Stimulated activated CD8-positive, alpha-beta memory T cell treated with anti-CD3 and anti-CD28 coated beads, Interleukin-12 subunit alpha, Interleukin-12 subunit beta, amount 100 ng/mL, for 24 hours (primary cell): ENCODE results near the gene DUSP14.

ENCODE experiments used
- DNase-seq: peaks from one replicate; pipeline ENCODE4 v3.0.0-alpha.2; 2020; ENCODE audit errors: extremely low read depth

DUSP14 gene

DNA sequence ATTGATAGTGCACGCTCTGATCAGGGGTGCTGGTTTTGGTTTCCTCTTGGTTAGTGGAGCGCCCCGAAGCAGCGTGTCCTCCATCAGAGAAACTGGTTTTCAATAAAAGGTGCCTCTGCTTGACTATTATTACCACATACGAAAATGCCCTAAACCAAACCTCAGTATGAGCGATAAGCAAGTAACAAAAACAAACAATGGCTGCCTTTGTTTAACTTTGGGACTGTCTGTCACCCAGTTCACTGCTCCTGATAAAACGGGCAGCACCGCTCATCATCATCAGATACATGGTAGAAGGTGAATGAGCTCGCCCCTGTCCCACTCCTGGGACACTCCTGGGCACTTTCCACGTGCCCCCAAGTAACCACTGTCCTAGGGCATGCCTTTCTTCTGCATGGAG is 24.0 kb downstream of the DUSP14 start:
- DNase-seq: no peak

DNA sequence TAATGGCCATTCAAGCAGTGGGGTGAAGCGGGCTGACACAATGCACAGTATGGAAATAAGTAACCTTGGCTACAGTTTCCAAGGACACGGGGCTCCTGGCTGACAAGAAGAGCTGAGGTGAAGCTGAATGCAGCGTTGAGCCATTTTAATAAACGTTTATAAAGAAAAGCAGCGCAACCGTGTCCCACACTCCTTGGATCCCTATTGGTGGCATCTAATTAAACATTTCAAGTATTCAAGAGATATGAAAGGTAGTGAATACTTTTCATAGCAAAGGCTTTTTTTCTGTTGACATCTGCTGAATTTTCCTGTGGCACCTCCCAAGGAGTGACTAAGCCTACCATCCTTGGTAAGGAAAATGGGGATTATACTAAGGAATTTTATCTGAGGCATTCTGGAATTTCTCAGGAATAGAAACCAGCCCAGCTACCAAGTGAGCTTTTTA is 26.5 kb downstream of the DUSP14 start:
- no peak for DNase-seq

DNA sequence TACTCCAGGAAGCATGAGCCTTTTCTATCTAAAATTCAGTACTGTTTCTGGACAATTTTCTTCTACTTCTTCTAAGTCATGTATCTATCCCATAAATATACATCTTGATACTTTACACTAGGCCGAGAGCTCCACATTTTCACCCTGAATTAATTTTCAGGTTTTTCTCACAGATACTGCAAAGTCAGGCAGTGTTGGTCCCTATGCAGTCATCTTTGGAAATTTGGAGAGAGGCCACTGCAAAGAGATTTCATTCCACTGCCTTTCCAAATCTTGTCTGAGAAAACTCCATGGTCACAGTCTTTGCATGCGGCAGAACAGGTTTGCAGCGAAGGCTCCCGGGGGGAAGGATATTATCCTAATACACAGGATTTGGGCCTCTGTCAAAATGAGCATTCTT is 28.2 kb downstream of the DUSP14 start:
- no peak for DNase-seq

DNA sequence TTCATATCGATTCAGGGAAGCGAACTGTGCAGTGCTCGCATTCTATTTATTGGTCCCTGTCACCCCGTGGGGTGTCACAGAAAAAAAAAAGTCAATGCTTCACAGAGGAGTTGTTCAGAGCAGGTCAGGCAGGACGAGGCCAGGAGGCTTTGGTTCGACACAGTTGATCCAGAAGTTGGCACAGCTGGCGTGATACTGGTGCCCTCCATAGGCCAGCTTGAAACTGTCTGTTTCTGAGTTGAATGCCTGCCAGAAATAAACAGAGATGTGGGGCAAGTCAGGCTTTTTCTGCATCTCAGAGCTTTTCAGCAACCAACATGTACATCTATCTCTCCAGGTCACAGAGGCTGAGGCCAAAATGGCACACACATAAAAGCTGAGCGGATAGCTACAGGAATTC is 29.1 kb downstream of the DUSP14 start:
- no peak for DNase-seq

DNA sequence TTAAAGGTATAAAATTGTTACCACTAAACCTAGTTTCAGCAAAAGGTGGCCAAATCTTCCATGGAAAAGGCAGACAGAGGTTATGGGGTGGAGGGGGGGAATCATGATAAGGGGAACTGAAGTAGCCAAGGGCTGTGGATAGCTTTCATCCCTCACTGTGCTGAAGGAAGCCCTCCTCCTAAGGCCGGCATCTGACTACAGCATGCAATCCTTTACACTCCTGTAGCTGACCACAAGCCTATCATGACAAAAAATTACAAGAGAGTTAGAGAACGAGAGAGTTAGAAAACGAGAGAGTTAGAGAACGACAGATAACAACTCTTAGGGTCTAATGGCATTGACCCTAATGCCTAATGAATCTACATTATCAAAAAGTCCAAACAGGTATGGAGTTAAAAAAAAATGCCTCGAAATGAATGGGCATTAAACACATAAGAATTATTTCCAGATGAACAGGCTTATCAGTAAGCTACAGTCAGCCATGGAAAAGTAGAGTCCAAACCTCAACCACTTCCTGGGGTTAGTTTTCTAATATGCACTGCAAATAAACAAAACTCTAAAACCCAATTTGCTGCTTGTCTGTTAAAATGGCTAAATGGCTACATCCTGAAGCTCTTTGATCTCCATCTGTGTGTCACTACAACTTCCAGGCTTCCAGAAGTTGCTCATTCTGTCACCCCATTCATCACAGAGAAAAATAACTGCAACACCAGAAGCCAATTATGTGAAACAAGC is 29.7 kb downstream of the DUSP14 start:
- DNase-seq: no peak

DNA sequence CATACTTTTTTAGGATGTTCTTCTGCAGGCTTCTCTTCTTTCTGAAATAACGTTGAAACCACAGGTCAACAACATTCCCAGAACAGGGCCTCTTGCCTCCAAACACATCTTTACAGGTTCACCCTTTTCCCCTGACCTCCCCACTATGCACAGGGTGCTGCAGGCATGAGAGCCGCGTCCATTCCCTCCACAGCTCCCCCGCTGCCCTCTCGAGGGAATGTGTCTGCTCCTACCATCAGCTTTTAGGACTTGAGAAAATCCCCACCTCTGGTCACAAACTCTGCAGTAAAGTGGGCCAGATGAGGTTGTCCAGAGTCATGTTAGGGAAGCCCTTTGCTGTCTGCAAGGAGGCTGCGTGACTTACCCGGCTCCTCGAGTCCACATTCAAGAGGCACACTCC is 30.5 kb downstream of the DUSP14 start:
- DNase-seq: no peak

DNA sequence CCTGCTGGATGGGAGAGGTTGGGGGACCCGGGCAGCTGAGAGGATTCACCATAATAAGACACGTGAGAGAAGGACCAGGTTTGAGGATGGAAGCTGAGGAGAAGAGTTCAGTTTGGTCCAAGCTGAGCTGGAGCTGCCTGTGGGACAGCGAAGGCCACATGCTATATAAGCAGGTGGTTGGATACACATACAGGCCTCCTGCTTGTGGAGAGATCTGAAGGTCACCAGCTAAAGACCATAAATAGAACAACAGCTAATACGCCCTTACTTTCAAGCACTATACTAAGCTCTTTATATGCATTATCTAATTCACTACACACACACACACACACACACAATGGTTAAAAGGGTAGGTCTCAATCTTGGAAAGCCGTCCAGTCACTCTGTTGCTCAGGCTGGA is 32.1 kb downstream of the DUSP14 start:
- DNase-seq: no peak

DNA sequence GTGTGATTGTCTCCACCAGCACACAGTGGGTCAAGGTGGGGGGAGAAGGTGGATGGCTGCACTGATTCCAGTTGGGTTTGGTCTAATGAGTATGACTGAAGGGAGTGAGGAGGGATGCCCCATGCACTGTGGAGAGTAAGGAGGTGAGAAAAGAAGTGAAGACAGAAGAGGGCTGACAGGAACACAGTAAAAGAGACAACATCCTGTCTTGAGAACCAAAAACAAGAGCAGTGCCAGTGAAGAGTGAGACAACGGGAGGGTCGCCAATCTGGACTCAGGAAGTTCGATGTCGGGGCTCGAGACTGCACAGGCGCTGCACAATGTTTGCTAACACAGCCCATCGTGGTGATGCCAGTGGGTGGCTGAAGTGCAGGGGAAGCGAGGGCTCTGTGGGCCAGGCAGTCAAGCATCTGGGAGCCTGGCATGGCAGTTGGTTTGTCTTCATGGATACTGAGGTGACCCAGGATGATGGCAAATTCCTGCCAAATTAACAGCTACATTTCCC is 34.1 kb downstream of the DUSP14 start:
- DNase-seq: no peak

DNA sequence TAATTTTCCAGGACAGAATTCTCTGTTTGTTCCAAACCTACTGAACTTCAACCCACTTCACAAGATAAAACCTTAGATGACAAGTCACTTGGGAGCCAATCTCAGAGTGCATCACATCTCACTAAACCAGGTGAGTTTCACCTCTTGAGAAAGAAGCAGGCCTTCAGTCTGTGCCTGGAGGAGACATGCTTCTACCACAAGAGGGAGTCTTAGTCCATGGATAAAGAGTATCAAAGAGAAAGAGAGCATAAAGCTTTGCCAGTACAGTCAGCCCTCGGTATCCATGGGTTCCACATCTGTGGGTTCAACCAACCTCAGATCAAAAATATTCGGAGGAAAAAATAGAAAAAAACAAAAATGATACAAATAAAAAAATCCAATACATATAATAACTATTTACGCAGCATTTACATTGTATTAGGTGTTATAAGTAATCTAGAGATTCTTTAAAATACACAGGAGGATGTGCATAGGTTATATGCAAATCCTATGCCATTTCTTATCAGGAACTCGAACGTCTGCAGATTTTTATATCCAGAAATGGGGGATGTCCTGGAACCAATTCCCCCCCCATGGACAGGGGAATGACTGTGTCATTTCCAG is 37.7 kb downstream of the DUSP14 start:
- no peak for DNase-seq

DNA sequence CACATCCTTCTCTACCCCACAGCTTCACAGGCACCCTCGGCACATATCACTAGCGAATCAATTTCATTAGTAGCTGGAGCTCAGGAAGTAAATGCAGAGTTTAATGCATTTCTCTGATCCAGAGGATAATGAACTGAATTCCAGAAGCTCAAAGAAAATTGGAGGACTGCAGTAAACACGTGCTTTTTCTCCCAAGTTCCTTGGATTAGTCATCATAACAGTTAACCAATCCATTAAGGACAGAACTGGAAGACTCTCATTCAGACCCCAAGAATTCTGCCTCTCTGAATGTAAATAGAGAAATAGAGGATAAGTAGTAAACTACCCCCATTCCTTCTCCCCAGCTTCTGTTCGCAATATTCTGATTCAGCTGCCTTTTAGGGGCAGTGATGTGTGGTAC is 40.7 kb downstream of the DUSP14 start:
- DNase-seq: no peak

DNA sequence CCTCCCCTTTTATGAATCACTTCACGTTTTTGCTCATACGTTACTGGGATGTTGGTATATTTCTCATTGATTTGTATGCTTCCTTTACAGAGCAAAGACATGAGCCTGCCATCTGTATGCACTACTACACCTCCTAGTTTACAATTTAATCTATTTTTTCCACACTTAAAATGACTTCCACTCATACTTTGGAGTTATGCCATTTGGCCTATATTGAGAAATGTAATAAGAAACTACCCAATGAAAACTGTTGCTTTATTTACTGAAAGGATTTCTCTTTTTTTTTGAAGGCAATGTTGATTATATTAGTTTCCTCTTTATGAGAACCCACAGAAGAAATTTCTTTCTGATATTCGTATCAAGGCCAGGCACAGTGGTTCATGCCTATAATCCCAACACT is 43.1 kb downstream of the DUSP14 start:
- no peak for DNase-seq

DNA sequence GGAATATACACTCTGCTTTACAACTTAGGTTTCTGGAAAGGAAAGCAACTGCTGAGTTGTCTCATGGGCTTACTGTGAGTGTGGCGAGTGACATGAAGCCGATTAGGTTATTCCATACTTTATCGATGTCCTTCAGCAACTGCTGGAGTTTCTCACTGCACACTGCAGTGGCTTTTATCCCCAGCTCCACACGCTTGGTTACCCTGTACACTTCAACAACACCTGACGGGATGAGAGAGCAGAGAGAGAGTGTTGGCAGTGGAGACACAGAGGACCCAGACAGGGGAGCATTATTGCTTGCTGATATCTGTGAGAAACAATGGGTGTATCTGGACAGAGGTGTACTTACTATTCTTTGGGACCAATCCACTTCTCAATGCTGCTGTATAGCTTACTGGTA is 46.2 kb downstream of the DUSP14 start:
- DNase-seq: no peak

DNA sequence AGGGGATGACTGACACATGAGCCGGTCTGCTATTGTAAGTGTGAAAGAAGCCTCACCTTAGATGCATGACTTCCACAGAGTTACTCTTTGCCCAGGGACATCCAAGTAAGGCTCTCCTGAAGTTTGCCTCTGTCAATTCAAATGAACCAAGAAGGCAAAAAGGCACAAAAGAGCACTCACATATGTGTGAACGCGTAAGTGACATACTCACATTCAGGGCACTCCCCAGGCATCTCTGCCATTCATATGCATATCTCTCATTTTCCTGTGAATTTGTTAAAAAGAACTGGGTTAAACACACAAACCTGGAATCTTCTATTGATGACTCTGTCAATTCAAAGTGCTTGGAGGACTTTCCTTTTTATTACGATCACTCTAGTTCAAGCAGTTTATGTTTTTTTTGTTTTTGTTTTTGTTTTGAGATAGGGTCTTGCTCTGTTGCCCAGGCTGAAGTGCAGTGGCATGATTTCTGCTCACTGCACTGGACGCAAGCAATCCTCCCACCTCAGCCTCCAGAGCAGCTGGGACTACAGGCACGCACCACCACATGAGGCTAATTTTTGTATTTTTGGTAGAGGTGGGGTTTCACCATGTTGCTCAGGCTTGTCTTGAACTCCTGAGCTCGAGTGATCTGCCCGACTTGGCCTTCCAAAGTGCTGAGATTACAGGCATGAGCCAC is 49.4 kb downstream of the DUSP14 start:
- DNase-seq: no peak

DNA sequence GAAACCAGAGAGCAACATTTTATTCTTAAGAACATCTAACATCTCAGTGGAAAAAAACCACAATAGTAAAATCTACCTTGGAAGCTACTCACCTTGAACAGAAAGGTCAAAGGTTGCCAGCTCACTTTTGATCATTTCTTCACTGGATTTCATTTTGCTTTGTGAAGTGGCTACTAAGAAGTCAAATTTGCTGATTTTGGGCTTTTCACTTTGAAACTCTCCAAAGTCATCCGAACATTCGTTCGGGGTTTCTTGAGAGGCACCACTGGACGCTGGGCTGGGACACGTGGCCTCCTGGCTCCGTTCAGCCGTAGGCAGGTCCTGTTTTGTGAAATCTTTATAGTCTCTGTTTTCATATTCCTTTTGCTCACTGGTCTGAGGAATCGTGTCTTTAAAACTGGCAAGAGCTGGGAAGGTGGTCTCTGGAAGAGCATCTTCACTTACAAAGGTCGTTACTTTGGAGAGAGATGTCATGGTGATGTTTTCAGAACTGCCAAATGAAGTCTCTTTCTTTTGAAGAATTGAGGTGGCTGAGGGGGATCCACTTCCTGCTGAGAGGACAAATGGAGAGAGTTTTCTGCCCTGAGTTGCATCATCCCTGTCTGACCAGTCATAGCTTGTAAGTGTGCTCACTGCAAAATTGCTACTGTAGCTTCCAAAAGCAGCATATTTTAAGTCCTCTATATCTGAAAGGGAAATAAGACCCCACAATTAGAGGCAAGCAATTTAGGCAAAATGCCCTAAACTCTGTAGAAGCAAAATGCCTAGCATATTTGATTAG is 52.4 kb downstream of the DUSP14 start:
- DNase-seq: no peak

DNA sequence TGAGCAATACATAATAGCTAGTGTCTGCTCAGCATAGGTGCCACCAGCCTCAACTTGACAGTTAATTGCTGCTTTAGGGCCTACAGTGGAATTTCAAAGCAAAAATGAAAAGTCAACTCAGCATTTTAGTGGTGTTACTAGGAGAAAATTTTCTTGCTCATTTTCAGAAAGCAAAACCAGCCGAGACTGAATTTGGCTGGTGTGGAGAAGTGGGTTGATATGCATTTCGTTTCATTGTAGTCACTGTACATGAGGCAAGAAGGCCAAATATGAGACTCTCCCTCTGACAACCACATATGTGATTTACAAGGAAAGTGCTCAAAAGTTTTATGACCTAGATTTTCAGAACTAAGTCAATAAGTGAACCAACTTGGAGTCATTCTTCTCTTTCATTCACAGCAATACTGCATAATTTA is 54.0 kb downstream of the DUSP14 start:
- no peak for DNase-seq

DNA sequence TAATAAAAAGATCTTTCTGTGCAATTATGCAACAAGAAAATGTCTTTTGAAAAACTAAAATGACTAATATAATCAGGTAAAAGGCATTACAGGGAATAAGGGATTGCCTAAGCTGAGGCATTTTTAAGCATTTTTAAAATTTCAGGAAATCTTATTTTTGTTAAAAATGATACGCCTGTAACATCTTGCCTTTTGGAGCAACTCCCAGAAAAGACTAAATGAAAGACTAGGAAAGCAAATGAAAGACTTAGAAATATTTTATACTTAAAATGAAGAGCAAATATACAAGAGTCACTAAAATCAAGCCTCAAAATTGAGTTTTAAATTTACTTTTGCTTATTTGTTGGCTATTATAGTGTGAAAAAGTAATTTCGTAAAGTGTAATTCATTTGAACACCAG is 55.8 kb downstream of the DUSP14 start:
- DNase-seq: no peak

DNA sequence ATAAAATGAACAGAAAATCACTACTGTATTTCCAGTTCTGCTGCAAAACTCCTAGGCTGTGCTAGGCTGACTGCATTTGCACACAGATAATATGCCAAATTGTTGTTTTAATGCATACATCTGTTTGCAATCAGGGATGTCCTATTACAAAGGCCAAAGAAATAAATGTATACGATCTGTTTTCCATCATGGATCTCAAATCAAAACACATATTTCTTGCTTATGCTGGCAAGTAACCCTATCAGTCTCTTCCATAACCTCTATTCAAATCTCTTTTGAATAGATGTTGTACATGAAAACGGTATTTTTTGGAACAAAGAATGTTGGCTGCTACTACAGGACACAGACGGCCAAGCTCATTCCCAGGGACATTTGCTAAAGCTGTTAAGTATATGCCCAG is 56.6 kb downstream of the DUSP14 start:
- DNase-seq: no peak

DNA sequence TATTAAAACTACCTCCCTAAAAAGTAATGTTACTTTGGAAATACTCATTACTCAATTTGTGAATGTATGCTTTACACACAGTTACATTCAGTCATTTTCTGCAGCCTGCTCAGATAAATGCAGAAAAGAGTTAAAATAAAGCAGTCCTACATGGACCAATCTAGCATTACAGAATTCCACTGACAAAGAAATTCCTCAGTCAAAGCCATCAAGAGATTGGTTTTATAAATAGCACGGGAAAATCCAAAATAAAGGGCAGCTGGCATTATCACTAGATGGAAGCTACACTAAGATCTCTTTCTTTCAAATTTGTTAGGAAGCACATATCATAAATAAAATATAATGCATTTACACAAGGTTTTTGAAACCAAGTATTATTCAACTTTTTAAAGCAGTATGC is 58.3 kb downstream of the DUSP14 start:
- DNase-seq: no peak

DNA sequence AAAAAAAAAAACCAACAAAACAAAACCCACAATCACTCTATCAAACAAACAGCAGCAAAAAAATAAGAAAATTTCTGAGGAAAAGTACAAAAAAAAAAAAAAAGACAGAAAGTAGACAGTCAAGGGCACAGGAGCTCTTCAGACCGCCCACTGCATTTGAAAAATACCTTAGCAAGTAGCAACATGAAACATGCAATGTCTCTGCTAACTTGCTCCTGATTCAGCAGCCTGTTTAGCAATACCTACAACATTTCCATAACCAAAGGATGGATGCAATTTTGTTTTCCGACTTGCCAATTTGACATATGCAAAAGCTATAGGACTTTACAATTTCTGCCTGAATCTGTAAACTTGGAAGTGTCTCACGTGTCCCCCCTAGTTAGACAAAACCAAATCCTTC is 62.1 kb downstream of the DUSP14 start:
- no peak for DNase-seq

DNA sequence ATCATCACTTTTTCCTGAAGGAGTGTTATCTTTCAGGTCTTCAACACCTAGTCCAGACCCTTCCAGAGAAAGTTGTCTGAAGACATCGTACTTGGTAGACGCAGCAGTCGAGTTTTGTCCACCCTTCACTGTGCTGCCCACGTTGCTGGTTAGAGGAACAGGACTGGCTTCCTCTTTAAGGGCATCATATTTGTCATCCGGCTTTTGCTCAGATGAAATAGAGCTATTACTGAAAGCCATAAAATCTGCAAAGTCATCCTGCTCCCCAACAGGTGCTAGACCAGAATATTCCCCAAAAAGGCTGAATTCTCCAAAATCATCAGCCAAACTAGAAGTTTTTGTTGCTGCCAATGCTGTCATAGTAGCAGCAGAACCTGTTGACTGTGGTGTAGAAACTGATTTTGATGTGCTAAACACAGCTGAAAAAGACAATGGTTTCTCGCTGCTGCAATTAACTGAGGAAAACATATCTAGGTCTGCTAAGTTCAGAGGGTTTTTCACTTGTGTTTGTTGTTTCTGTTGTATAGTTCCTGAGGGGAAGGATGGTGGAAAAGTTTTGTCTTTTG is 63.8 kb downstream of the DUSP14 start:
- DNase-seq: no peak

DNA sequence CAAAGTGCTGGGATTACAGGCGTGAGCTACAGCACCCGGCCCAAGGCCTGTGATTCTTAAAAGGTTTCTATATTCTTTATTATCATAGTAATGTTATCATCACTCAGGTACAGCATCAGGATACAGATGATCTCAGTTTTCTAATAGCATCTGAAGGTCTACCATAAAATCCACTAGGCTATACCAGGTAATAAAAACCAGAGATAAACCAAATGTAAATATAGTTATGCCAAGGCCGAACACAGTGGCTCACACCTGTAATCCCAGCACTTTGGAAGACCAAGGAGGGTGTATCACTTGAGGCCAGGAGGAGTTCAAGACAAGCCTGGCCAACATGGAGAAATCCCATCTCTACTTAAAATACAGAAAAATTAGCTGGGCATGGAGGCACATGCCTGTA is 65.7 kb downstream of the DUSP14 start:
- DNase-seq: no peak

DNA sequence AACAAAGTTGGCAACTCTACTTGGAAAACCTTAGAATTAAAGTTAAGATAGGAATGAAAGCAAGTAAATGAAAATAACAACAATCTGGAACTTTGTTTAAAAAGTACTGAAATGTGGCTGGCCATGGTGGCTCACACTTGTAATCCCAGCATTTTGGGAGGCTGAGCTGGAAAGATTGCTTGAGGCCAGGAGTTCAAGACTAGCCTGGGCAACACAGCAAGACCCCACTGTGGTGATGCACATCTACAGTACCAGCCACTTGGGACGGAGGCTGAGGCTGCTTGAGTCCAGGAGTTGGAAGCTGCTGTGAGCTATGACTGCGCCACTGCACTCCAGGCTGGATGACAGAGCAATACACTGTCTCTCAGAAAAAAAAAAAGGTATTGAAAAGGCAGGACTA is 67.8 kb downstream of the DUSP14 start:
- DNase-seq: no peak
